Prostate gland (tissue), 2 donors: Measurements from ENCODE around the gene CGREF1.

Experiments
- POLR2A ChIP-seq: fragments of 450-650 bp; IDR thresholded peaks from one replicate; pipeline ENCODE4 v1.6.1; 2016; ENCODE audit warnings: antibody characterized with exemption, mild to moderate bottlenecking
- TF ChIP-seq, protein P1 (sequence below), 4 experiments: fragments of 200-600 bp in 2 of 4; fragments of 450-650 bp in 2 of 4; sonication (generic) in 2 of 4; IDR thresholded peaks; 1 replicate in 3 of 4; 2 replicates in 1 of 4; pipeline ENCODE4 v1.5.1; 2016 to 2019; ENCODE audit warnings: antibody characterized with exemption in 4 of 4, mild to moderate bottlenecking in 2 of 4, moderate library complexity in 2 of 4

DNA sequence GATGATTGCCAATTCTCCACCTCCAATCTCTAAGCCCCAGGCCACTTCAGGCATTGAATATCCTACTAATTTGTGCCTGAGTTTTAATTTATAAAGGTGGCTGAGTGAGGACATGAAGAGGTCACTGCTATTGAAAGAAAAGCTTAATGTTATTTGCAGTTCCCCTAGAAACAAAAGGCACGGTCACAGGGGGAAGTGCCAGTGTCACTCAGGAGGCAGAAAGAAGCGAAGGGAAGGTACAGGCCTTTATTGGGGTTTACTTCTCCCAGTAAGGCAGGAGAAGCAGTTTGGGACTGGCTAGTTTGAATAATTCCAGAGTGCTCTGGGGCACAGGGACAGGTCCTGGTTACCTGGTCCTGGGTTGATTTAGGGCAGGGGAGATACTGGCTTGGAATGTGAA is 3.0 kb upstream of the CGREF1 start:
- TF ChIP-seq, protein P1, sequence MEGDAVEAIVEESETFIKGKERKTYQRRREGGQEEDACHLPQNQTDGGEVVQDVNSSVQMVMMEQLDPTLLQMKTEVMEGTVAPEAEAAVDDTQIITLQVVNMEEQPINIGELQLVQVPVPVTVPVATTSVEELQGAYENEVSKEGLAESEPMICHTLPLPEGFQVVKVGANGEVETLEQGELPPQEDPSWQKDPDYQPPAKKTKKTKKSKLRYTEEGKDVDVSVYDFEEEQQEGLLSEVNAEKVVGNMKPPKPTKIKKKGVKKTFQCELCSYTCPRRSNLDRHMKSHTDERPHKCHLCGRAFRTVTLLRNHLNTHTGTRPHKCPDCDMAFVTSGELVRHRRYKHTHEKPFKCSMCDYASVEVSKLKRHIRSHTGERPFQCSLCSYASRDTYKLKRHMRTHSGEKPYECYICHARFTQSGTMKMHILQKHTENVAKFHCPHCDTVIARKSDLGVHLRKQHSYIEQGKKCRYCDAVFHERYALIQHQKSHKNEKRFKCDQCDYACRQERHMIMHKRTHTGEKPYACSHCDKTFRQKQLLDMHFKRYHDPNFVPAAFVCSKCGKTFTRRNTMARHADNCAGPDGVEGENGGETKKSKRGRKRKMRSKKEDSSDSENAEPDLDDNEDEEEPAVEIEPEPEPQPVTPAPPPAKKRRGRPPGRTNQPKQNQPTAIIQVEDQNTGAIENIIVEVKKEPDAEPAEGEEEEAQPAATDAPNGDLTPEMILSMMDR (IDR thresholded peaks at IDR 0.05): no peak
- TF ChIP-seq POLR2A: no peak
